SH-SY5Y (cell line): ENCODE measurements around the gene TRPC6.

Source experiments
- GATA2 ChIP-seq: IDR thresholded peaks from 2 replicates; pipeline ENCODE4 v1.6.1; 2011; ENCODE audit warnings: mild to moderate bottlenecking, low read depth, low read length
- GATA3 ChIP-seq: IDR thresholded peaks from 2 replicates; pipeline ENCODE4 v1.6.1; 2011; ENCODE audit warnings: low read depth, mild to moderate bottlenecking, low read length, moderate library complexity

- TF ChIP-seq GATA2 (no peak), GATA3 (no peak)
These were observed 140.8 kb downstream of the TRPC6 start for GRCh38 chr11:101442936-101443521.
